Stomach (tissue), 4 donors: ENCODE measurements around the gene PLPP7.

Experiments
- EP300 ChIP-seq: sonication (generic); formaldehyde crosslinking; IDR thresholded peaks from one replicate; pipeline ENCODE4 v1.6.1; 2017; ENCODE audit warnings: antibody characterized with exemption
- POLR2A ChIP-seq, 4 donors: fragments of 450-650 bp; IDR thresholded peaks; one replicate each; pipeline ENCODE4 v1.6.1; 2016; ENCODE audit warnings: antibody characterized with exemption in 4 of 4, control low read depth in 2 of 4, mild to moderate bottlenecking in 1 of 4, moderate library complexity in 1 of 4
- POLR2AphosphoS5 ChIP-seq, 3 donors: sonication (generic); formaldehyde crosslinking; IDR thresholded peaks; one replicate each; pipeline ENCODE4 v1.6.1; 2016; ENCODE audit warnings: antibody characterized with exemption in 3 of 3
- TF ChIP-seq, protein P1 (sequence below), 7 experiments: fragments of 450-650 bp in 4 of 7; fragments of 200-600 bp in 3 of 7; sonication (generic) in 3 of 7; IDR thresholded peaks; one replicate each; pipeline ENCODE4 v1.5.1; 2016 to 2019; ENCODE audit warnings: antibody characterized with exemption in 7 of 7, control low read depth in 2 of 7, mild to moderate bottlenecking in 1 of 7

DNA sequence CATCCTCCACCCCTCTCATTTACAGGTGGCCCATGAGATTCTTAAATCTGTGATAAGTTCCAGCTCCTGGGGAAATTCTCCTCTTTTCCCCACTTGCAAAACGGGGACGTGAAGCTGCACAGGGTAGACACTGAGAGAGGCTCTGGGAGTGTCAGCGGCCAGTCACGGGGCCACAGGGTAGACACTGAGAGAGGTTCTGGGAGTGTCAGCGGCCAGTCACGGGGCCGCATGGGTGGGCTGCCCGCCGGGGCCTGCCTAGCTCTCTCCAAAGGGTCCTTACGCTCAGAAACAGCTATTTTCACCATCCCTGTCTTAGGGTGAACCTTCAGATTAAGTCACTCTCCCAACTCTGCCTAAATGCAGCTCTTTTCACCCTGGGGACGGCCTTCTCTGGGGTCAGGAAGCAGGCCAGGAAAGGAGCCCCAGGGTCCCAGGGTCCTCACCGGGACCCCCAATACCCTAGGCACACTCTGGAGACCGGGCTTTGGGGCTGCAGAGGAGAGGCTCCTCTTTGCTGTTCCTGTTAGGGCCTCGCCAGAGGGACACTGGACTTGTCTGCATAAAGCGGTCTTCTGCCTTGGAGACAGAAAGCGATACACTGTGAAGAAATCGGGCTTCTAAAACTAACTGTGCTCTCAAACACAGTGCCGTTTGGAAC lies 14.7 kb upstream of the PLPP7 start:
- TF ChIP-seq, protein P1, sequence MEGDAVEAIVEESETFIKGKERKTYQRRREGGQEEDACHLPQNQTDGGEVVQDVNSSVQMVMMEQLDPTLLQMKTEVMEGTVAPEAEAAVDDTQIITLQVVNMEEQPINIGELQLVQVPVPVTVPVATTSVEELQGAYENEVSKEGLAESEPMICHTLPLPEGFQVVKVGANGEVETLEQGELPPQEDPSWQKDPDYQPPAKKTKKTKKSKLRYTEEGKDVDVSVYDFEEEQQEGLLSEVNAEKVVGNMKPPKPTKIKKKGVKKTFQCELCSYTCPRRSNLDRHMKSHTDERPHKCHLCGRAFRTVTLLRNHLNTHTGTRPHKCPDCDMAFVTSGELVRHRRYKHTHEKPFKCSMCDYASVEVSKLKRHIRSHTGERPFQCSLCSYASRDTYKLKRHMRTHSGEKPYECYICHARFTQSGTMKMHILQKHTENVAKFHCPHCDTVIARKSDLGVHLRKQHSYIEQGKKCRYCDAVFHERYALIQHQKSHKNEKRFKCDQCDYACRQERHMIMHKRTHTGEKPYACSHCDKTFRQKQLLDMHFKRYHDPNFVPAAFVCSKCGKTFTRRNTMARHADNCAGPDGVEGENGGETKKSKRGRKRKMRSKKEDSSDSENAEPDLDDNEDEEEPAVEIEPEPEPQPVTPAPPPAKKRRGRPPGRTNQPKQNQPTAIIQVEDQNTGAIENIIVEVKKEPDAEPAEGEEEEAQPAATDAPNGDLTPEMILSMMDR (IDR thresholded peaks at IDR 0.05), result no peak
- no peak for TF ChIP-seq EP300
- TF ChIP-seq POLR2A (IDR thresholded peaks at IDR 0.05), result no peak
- no peak for TF ChIP-seq POLR2AphosphoS5 (IDR thresholded peaks at IDR 0.05)
